Neural cell (in vitro differentiated cells): ENCODE data around the gene LGALS3.

ENCODE experiments used
- EP300 ChIP-seq: fragments of 450-650 bp; conservative IDR thresholded peaks from 2 replicates; pipeline ENCODE4 v1.6.1; 2014; ENCODE audit warnings: antibody characterized with exemption, mild to moderate bottlenecking, moderate library complexity; ENCODE audit not compliant: poor library complexity, severe bottlenecking
- EZH2 ChIP-seq: fragments of 200-600, 300-800 bp; shearing (Covaris generic), sonication (generic); IDR thresholded peaks from 2 replicates; pipeline ENCODE4 v1.6.1; 2014; ENCODE audit warnings: antibody characterized with exemption, low read length, borderline replicate concordance, mild to moderate bottlenecking; ENCODE audit not compliant: insufficient read depth, poor library complexity, severe bottlenecking
- POLR2AphosphoS5 ChIP-seq: IDR thresholded peaks from 2 replicates; pipeline ENCODE4 v1.6.1; 2012
- RAD21 ChIP-seq: fragments of 450-650 bp; conservative IDR thresholded peaks from 2 replicates; pipeline ENCODE4 v1.6.1; 2014; ENCODE audit warnings: antibody characterized with exemption, mild to moderate bottlenecking, moderate library complexity
- REST ChIP-seq: IDR thresholded peaks from 2 replicates; pipeline ENCODE4 v1.6.1; 2012; ENCODE audit warnings: borderline replicate concordance
- SMC3 ChIP-seq: fragments of 450-650 bp; conservative IDR thresholded peaks from 2 replicates; pipeline ENCODE4 v1.6.1; 2014; ENCODE audit warnings: antibody characterized with exemption, mild to moderate bottlenecking, moderate library complexity; ENCODE audit not compliant: poor library complexity
- TAF1 ChIP-seq: IDR thresholded peaks from 2 replicates; pipeline ENCODE4 v1.6.1; 2012; ENCODE audit warnings: low read depth
- TF ChIP-seq, protein P1 (sequence below): fragments of 450-650 bp; IDR thresholded peaks from 2 replicates; pipeline ENCODE4 v1.5.1; 2014; ENCODE audit warnings: antibody characterized with exemption, mild to moderate bottlenecking, moderate library complexity; ENCODE audit not compliant: poor library complexity, severe bottlenecking

DNA sequence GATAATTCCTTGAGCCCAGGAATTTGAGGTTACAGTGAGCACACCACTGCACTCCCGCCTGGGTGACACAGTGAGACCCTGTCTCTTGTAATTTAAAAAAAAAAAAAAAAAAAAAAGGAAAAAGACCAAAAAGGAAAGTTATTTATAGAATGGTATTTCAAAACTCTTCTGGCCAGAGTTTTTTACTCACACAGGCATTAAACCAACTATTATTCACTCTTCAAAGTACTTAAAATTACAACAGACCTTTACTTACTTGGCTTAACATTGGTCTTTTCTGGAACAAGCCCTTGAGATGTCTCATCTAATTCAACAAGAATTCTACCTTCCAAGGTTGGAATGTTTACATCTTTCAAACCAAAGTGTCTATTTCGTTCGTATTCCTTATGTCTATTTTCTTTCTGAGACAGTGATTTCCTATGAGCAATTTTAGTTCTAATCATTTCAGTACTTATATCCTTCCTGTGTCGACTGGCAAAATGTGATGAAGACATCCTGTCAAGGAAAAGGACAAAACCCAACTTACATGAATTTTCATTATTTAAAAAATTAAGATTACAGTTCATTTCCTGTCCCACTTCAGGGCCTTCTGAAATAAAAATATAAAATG, 59.7 kb downstream of the LGALS3 start:
- TF ChIP-seq, protein P1, sequence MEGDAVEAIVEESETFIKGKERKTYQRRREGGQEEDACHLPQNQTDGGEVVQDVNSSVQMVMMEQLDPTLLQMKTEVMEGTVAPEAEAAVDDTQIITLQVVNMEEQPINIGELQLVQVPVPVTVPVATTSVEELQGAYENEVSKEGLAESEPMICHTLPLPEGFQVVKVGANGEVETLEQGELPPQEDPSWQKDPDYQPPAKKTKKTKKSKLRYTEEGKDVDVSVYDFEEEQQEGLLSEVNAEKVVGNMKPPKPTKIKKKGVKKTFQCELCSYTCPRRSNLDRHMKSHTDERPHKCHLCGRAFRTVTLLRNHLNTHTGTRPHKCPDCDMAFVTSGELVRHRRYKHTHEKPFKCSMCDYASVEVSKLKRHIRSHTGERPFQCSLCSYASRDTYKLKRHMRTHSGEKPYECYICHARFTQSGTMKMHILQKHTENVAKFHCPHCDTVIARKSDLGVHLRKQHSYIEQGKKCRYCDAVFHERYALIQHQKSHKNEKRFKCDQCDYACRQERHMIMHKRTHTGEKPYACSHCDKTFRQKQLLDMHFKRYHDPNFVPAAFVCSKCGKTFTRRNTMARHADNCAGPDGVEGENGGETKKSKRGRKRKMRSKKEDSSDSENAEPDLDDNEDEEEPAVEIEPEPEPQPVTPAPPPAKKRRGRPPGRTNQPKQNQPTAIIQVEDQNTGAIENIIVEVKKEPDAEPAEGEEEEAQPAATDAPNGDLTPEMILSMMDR, result no peak
- TF ChIP-seq TAF1 (no peak), RAD21 (no peak), EP300 (no peak), POLR2AphosphoS5 (no peak), REST (no peak), EZH2 (no peak), SMC3 (no peak)
